Uterus (tissue), 4 donors: Measurements from ENCODE around the gene ACSM5. TPM values are rescaled to one million over a fixed set of nuclear protein-coding genes. Genes with fewer than 3 reads are reported as not detected.

Source experiments
- DNase-seq, 2 donors: peaks; one replicate each; pipeline ENCODE4 v3.0.0-alpha.2; 2019 to 2020
- H3K27ac ChIP-seq, 2 donors: fragments of 200-600 bp; sonication (generic); 1 replicate in 1 of 2; 2 replicates in 1 of 2; pipeline ENCODE4 v1.5.1; 2016 to 2018
- H3K27me3 ChIP-seq, 2 donors: fragments of 200-600 bp; sonication (generic); one replicate each; pipeline ENCODE4 v1.5.1; 2018 to 2019; ENCODE audit warnings: control low read depth in 1 of 2
- H3K36me3 ChIP-seq, 2 donors: fragments of 200-600 bp; sonication (generic); one replicate each; pipeline ENCODE4 v1.5.1; 2019; ENCODE audit warnings: control low read depth in 1 of 2
- H3K4me1 ChIP-seq, 2 donors: fragments of 200-600 bp; sonication (generic); one replicate each; pipeline ENCODE4 v1.5.1; 2018 to 2019; ENCODE audit warnings: control low read depth in 1 of 2
- H3K4me3 ChIP-seq, 2 donors: fragments of 200-600 bp; sonication (generic); 1 replicate in 1 of 2; 2 replicates in 1 of 2; pipeline ENCODE4 v1.5.1; 2018 to 2019; ENCODE audit warnings: mild to moderate bottlenecking in 1 of 2
- H3K9me3 ChIP-seq, 2 donors: fragments of 200-600 bp; sonication (generic); one replicate each; pipeline ENCODE4 v1.5.1; 2019; ENCODE audit warnings: control low read depth in 1 of 2
- POLR2A ChIP-seq, 2 donors: fragments of 450-650 bp; IDR thresholded peaks; one replicate each; pipeline ENCODE4 v1.6.1; 2016; ENCODE audit warnings: antibody characterized with exemption in 2 of 2, mild to moderate bottlenecking in 1 of 2, moderate library complexity in 1 of 2
- intact Hi-C: fragments of 100-400 bp; cut with DNase I; formaldehyde crosslinking; loops from one replicate; pipeline ENCODE4 v1.15.1; 2023; ENCODE audit warnings: low total_unique reads
- total RNA-seq, 4 donors: library from RNA; depleted of rRNA in 3 of 4; stranded (reverse); fragments of >200 nt in 3 of 4; gene quantifications; one replicate each; pipeline versions ENCODE4 v1.1.0 to v1.2.4, GENCODE V29; 2014 to 2023
- TF ChIP-seq, protein P1 (sequence below), 4 experiments: fragments of 200-600 bp in 2 of 4; fragments of 450-650 bp in 2 of 4; sonication (generic) in 2 of 4; IDR thresholded peaks; one replicate each; pipeline ENCODE4 v1.5.1; 2016 to 2019; ENCODE audit warnings: antibody characterized with exemption in 4 of 4, mild to moderate bottlenecking in 2 of 4, moderate library complexity in 1 of 4
- donor health status: DM: yes; HTN: yes; CAD: no.

ACSM5 gene
- total RNA-seq, 4 donors from 2014 or later = 0.51 to 2.0 TPM; not detected in 2

DNA sequence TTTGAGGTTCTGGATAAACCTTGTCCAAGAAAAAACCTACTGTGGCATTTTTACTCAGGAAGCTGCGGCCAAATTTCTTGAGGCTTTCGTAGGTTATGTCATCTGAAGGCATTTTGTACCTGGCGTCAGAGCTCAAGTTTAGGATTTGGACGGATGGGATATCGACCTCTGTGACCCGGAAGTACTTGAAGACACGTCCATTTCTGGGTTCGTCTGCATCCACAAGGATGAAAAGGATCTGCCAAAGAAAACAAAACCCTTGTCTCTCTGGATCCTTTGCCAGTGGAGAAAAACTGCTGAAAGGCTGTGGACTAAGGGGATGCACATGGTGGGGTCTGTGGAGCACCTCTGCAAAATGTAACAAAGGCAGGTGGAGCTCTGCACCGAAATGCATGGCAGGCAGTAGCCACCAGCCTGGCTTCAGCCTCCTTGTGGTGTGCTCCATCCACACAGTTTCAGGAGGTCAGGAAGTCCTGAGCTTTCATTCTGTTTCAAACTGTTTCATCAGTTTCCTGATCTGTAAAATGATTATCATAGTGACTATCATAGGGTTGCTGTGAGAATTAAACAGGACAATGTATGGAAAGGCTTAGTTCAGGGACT, 39.8 kb upstream of the ACSM5 start:
- no peak for DNase-seq
- Histone ChIP-seq H3K36me3 (no peaks in the 10 kb centered on the region), H3K9me3 (no peaks in the 10 kb centered on the region), H3K27ac (no peak overlapping the region), H3K4me1 (no peaks in the 10 kb centered on the region), H3K4me3 (no peak overlapping the region), H3K27me3 (no peaks in the 10 kb centered on the region)
- intact Hi-C loops = no loop called here
- TF ChIP-seq, protein P1, sequence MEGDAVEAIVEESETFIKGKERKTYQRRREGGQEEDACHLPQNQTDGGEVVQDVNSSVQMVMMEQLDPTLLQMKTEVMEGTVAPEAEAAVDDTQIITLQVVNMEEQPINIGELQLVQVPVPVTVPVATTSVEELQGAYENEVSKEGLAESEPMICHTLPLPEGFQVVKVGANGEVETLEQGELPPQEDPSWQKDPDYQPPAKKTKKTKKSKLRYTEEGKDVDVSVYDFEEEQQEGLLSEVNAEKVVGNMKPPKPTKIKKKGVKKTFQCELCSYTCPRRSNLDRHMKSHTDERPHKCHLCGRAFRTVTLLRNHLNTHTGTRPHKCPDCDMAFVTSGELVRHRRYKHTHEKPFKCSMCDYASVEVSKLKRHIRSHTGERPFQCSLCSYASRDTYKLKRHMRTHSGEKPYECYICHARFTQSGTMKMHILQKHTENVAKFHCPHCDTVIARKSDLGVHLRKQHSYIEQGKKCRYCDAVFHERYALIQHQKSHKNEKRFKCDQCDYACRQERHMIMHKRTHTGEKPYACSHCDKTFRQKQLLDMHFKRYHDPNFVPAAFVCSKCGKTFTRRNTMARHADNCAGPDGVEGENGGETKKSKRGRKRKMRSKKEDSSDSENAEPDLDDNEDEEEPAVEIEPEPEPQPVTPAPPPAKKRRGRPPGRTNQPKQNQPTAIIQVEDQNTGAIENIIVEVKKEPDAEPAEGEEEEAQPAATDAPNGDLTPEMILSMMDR (IDR thresholded peaks at IDR 0.05) = no peak
- no peak for TF ChIP-seq POLR2A (IDR thresholded peaks at IDR 0.05)

DNA sequence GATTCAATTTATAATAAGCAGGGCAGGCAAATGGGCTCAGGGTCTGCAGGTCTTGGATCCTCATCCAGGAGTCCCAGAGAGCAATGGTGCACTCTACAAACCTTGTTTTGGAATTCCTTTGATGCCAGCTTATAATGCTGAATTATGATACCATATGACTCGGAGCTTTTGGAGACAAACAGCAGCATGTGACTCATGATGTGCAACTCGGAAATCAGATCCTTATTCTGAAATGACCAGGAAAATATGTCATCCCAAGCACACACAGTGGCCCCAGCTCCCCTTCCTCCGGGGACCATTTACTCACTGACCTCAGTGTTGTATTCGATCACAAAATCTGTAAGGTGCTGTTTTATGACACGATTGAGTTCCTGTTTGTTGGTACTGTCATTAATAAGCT, 36.6 kb upstream of the ACSM5 start:
- no peaks in the 10 kb centered on the region for H3K36me3 ChIP-seq
- H3K4me3 ChIP-seq = no peak overlapping the region
- intact Hi-C loops = no loop called here
- H3K27me3 ChIP-seq = no peaks in the 10 kb centered on the region
- no peak for DNase-seq
- H3K4me1 ChIP-seq = no peaks in the 10 kb centered on the region
- H3K9me3 ChIP-seq = no peaks in the 10 kb centered on the region
- no peak overlapping the region for H3K27ac ChIP-seq
- TF ChIP-seq, protein P1 (IDR thresholded peaks at IDR 0.05) = no peak
- TF ChIP-seq POLR2A (IDR thresholded peaks at IDR 0.05) = no peak

DNA sequence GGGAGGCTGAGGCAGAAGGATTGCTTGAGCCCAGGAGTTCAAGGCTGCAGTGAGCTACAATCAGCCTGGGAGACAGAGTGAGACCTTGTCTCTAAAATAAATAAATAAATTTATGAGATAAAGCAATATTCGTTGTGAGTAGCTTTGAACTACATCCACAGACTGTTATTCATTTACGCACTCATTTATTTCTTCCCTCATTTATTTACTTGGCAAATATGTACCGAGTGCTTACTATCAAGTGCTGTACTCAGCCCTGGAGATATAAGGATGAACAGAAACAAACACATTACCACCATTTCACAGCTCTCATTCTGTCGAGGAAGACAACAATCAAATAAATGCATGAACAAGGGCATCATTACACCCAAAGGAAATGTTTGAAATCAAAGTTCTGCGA, 32.2 kb upstream of the ACSM5 start:
- no peak for DNase-seq
- Histone ChIP-seq H3K36me3 (no peaks in the 10 kb centered on the region), H3K27ac (no peak overlapping the region), H3K9me3 (no peaks in the 10 kb centered on the region), H3K4me3 (no peak overlapping the region), H3K4me1 (no peaks in the 10 kb centered on the region), H3K27me3 (no peaks in the 10 kb centered on the region)
- intact Hi-C loops = no loop called here
- TF ChIP-seq POLR2A (IDR thresholded peaks at IDR 0.05) = no peak
- TF ChIP-seq, protein P1 (IDR thresholded peaks at IDR 0.05) = no peak

DNA sequence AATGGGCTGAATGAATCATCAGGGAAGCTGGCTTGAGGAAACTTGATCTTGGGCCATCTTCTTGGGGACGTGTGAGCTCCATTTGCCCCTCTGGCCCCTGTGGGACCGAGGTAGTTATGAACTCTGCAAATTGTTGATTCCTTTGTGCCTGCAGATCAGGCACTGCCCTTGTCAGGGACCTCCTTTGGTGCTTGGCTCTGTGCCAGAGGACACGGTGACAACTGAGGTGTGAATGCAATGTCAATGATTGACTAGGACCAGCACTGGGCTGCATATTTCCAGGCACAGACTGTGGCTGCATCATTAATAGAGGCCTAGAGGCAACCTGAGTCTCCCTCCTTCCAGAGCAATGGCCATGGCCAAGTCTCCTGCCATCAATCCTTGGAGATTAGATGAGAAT, 28.6 kb upstream of the ACSM5 start:
- Histone ChIP-seq H3K27ac (no peak overlapping the region), H3K36me3 (no peaks in the 10 kb centered on the region), H3K4me3 (no peak overlapping the region), H3K4me1 (no peaks in the 10 kb centered on the region), H3K9me3 (no peaks in the 10 kb centered on the region), H3K27me3 (no peaks in the 10 kb centered on the region)
- intact Hi-C loops = loop anchor here (10.0 kb wide), 1 partner anchor 476 kb away; no protein-coding TSS in a partner anchor
- TF ChIP-seq POLR2A (IDR thresholded peaks at IDR 0.05) = no peak
- TF ChIP-seq, protein P1 (IDR thresholded peaks at IDR 0.05) = no peak
- DNase-seq = no peak

DNA sequence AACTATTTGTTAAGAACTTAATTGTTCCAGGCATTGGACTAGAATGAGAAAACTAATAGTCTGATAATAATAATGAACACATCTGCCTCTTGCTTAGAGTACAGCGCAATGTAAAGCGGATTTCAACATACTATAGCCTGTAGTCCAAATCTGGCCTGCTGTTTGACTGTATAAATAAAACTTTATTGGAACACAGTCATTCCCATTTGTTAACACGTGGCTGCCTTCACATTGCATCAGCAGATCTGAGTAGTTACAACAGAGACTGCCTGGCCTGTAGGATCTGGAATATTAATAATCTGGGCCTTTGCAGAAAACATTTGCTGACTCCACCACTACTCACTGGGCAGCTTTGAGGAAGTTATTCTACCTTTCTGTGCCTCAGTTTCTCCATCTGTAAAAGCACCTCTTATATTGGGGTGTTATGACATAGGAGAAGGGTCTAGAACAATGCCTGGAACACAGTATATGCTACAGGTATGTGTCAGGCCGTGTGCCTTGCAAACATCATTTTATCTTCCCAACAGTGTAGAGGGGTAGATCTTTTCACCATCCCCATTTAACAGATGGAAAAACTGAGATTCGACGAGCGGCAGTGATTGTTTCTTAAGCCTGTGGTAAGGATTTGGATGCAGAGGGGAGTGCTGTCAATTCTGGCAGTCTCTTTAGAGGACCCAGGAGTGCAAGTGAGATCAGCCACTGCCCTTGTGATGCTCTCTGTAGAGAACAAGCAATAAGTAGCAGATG, 27.0 kb upstream of the ACSM5 start:
- no peaks in the 10 kb centered on the region for H3K9me3 ChIP-seq
- H3K36me3 ChIP-seq = no peaks in the 10 kb centered on the region
- no peak for TF ChIP-seq POLR2A (IDR thresholded peaks at IDR 0.05)
- TF ChIP-seq, protein P1 (IDR thresholded peaks at IDR 0.05) = no peak
- no peak overlapping the region for H3K27ac ChIP-seq
- intact Hi-C loops = loop anchor here (10.0 kb wide), 1 partner anchor 478 kb away; no protein-coding TSS in a partner anchor
- H3K27me3 ChIP-seq = no peaks in the 10 kb centered on the region
- no peak overlapping the region for H3K4me3 ChIP-seq
- DNase-seq = no peak
- no peaks in the 10 kb centered on the region for H3K4me1 ChIP-seq
